HCT116 (cell line): Measurements from ENCODE around the gene CFAP45. TPM values are rescaled to one million over a fixed set of nuclear protein-coding genes. Genes with fewer than 3 reads are reported as not detected.

Experiments used
- ATAC-seq: fragments of 200-7000 bp; cut with Tn5 transposase; 2 replicates; pipeline ENCODE4 v1.9.1; 2020; ENCODE audit warnings: mild to moderate bottlenecking, moderate library complexity
- BruUV-seq: library from RNA; stranded (reverse); fragments of 400-500 nt; replicated peaks from 2 replicates; lab custom pipeline; 2021; lab: Mats Ljungman, UMichigan
- CTCF ChIA-PET: fragments of 300-600 bp; sonication (Branson Sonifier 250); formaldehyde crosslinking; loops from one replicate; lab custom pipeline; 2021; ENCODE audit warnings: antibody characterized with exemption; lab: Charles Lee
- POLR2A ChIA-PET: fragments of 300-600, 350-600 bp; sonication (Branson Sonifier 250); formaldehyde crosslinking; loops from one replicate; lab custom pipeline; 2021; ENCODE audit warnings: antibody characterized with exemption; lab: Charles Lee
- RAD21 ChIA-PET, 2 experiments: fragments of 300-600 bp; sonication (Branson Sonifier 250); formaldehyde crosslinking; loops; one replicate each; lab custom pipeline; 2023; ENCODE audit warnings: low total read pairs in 2 of 2; ENCODE audit not compliant: uncharacterized antibody in 2 of 2, unreplicated experiment in 2 of 2, low non-redundant PET in 1 of 2; lab: Charles Lee
- DNase-seq: peaks from one replicate; pipeline ENCODE4 v3.0.0-alpha.2; 2010; ENCODE audit warnings: low read depth, low spot score
- H2AFZ ChIP-seq: fragments of 200-600 bp; shearing (Covaris generic), sonication (generic); 2 replicates; pipeline ENCODE4 v1.6.1; 2017; ENCODE audit warnings: low read depth, mixed run types, mixed read lengths, antibody characterized with exemption, low read length; ENCODE audit not compliant: poor library complexity, severe bottlenecking
- H3K27ac ChIP-seq: 2 replicates; pipeline ENCODE4 v1.5.1; 2012; ENCODE audit warnings: low read depth, low read length
- H3K27me3 ChIP-seq: fragments of 200-600 bp; sonication (generic); 2 replicates; pipeline ENCODE4 v1.6.1; 2016; ENCODE audit warnings: mixed run types, low read length, mixed read lengths; ENCODE audit not compliant: insufficient read depth
- H3K36me3 ChIP-seq, 2 experiments: fragments of 200-500 bp in 1 of 2; fragments of 200-600 bp in 1 of 2; sonication (Bioruptor generic) in 1 of 2; sonication (generic) in 1 of 2; 2 replicates each; pipeline versions ENCODE4 v1.5.1 to v1.6.1; 2014 to 2016; ENCODE audit warnings: low read length in 2 of 2, inconsistent platforms in 1 of 2, mixed read lengths in 1 of 2, mixed run types in 1 of 2; ENCODE audit not compliant: insufficient read depth in 2 of 2, control insufficient read depth in 1 of 2
- H3K4me1 ChIP-seq, 2 experiments: fragments of 200-600 bp in 1 of 2; sonication (generic) in 1 of 2; 2 replicates each; pipeline versions ENCODE4 v1.5.1 to v1.6.1; 2012 to 2017; ENCODE audit warnings: low read length in 2 of 2, inconsistent platforms in 1 of 2, mild to moderate bottlenecking in 1 of 2, mixed read lengths in 1 of 2, mixed run types in 1 of 2, moderate library complexity in 1 of 2; ENCODE audit not compliant: insufficient read depth in 2 of 2, control insufficient read depth in 1 of 2
- H3K4me2 ChIP-seq: fragments of 200-600 bp; sonication (generic); 2 replicates; pipeline ENCODE4 v1.6.1; 2017; ENCODE audit warnings: mixed run types, low read length, mixed read lengths
- H3K4me3 ChIP-seq, 2 experiments: fragments of 200-600 bp in 1 of 2; sonication (generic) in 1 of 2; replicated peaks in 1 of 2; 2 replicates each; pipeline ENCODE4 v1.5.1; 2011 to 2016; ENCODE audit warnings: low read length in 2 of 2, control low read depth in 1 of 2, low read depth in 1 of 2, mild to moderate bottlenecking in 1 of 2, mixed read lengths in 1 of 2, mixed run types in 1 of 2
- H3K79me2 ChIP-seq: fragments of 200-600 bp; sonication (generic); 2 replicates; pipeline ENCODE4 v1.6.1; 2017; ENCODE audit warnings: mild to moderate bottlenecking, mixed run types, low read length, moderate library complexity, mixed read lengths; ENCODE audit not compliant: insufficient read depth
- H3K9ac ChIP-seq: fragments of 200-600 bp; sonication (generic); 2 replicates; pipeline ENCODE4 v1.6.1; 2016; ENCODE audit warnings: low read length, mixed read lengths
- H3K9me2 ChIP-seq: fragments of 200-600 bp; sonication (generic), shearing (Covaris generic); 2 replicates; pipeline ENCODE4 v1.6.1; 2017; ENCODE audit warnings: mixed run types, mild to moderate bottlenecking, moderate library complexity; ENCODE audit not compliant: insufficient read depth
- H3K9me3 ChIP-seq, 2 experiments: fragments of 200-500 bp in 1 of 2; fragments of 200-600 bp in 1 of 2; sonication (Bioruptor generic) in 1 of 2; sonication (generic) in 1 of 2; 2 replicates each; pipeline ENCODE4 v1.6.1; 2014 to 2017; ENCODE audit warnings: low read length in 2 of 2, mixed read lengths in 2 of 2, inconsistent platforms in 1 of 2, low read depth in 1 of 2, mild to moderate bottlenecking in 1 of 2, mixed run types in 1 of 2, moderate library complexity in 1 of 2; ENCODE audit not compliant: control insufficient read depth in 1 of 2, insufficient read depth in 1 of 2
- H4K20me1 ChIP-seq: fragments of 200-600 bp; sonication (generic), shearing (Covaris generic); 2 replicates; pipeline ENCODE4 v1.6.1; 2017; ENCODE audit warnings: mixed run types, mild to moderate bottlenecking, moderate library complexity; ENCODE audit not compliant: insufficient read depth
- EGR1 ChIP-seq: IDR thresholded peaks from 2 replicates; pipeline ENCODE4 v1.6.1; 2012; ENCODE audit warnings: low read depth
- EZH2phosphoT487 ChIP-seq: fragments of 200-600 bp; IDR thresholded peaks from 2 replicates; pipeline ENCODE4 v1.6.1; 2018; ENCODE audit warnings: antibody characterized with exemption, borderline replicate concordance
- JUND ChIP-seq: IDR thresholded peaks from 2 replicates; pipeline ENCODE4 v1.6.1; 2012
- POLR2A ChIP-seq: IDR thresholded peaks from 2 replicates; pipeline ENCODE4 v1.7.0; 2011; ENCODE audit warnings: borderline replicate concordance; ENCODE audit not compliant: insufficient read depth, insufficient read length; ENCODE audit errors: extremely low read depth
- POLR2AphosphoS5 ChIP-seq: IDR thresholded peaks from 2 replicates; pipeline ENCODE4 v1.6.1; 2011; ENCODE audit warnings: mild to moderate bottlenecking, low read depth, low read length, moderate library complexity
- RAD21 ChIP-seq: IDR thresholded peaks from 2 replicates; pipeline ENCODE4 v1.6.1; 2012; ENCODE audit warnings: low read depth, mild to moderate bottlenecking
- SIN3A ChIP-seq: IDR thresholded peaks from 2 replicates; pipeline ENCODE4 v1.6.1; 2012; ENCODE audit warnings: low read depth
- SP1 ChIP-seq: IDR thresholded peaks from 2 replicates; pipeline ENCODE4 v1.6.1; 2012; ENCODE audit warnings: low read depth
- TCF7L2 ChIP-seq: IDR thresholded peaks from 2 replicates; pipeline ENCODE4 v1.7.0; 2011; ENCODE audit warnings: borderline replicate concordance, inconsistent platforms; ENCODE audit not compliant: insufficient read depth, insufficient read length; ENCODE audit errors: extremely low read depth
- YY1 ChIP-seq: IDR thresholded peaks from 2 replicates; pipeline ENCODE4 v1.6.1; 2011; ENCODE audit warnings: low read length, low read depth, moderate library complexity, mild to moderate bottlenecking; ENCODE audit not compliant: insufficient replicate concordance; ENCODE audit errors: extremely low read depth
- ZNF274 ChIP-seq: fragments of 200-500 bp; sonication (Bioruptor generic); IDR thresholded peaks from 2 replicates; pipeline ENCODE4 v1.6.1; 2014; ENCODE audit warnings: mild to moderate bottlenecking, low read depth, low read length, inconsistent platforms
- intact Hi-C: fragments of 100-400 bp; cut with micrococcal nuclease; formaldehyde crosslinking; loops from 2 replicates; pipeline ENCODE4 v1.10.0; 2022
- total RNA-seq: library from RNA; stranded (reverse); gene quantifications from one replicate; pipeline ENCODE4 v1.2.1, GENCODE V29; 2021; ENCODE audit not compliant: unreplicated experiment
- TF ChIP-seq, protein P1 (sequence below): IDR thresholded peaks from 2 replicates; pipeline ENCODE4 v1.6.1; 2012; ENCODE audit warnings: low read depth
- TF ChIP-seq, protein P2 (sequence below): IDR thresholded peaks from 2 replicates; pipeline ENCODE4 v1.6.1; 2012

CFAP45 gene
- total RNA-seq, 1 experiment from 2014 or later: 0.59 TPM

DNA sequence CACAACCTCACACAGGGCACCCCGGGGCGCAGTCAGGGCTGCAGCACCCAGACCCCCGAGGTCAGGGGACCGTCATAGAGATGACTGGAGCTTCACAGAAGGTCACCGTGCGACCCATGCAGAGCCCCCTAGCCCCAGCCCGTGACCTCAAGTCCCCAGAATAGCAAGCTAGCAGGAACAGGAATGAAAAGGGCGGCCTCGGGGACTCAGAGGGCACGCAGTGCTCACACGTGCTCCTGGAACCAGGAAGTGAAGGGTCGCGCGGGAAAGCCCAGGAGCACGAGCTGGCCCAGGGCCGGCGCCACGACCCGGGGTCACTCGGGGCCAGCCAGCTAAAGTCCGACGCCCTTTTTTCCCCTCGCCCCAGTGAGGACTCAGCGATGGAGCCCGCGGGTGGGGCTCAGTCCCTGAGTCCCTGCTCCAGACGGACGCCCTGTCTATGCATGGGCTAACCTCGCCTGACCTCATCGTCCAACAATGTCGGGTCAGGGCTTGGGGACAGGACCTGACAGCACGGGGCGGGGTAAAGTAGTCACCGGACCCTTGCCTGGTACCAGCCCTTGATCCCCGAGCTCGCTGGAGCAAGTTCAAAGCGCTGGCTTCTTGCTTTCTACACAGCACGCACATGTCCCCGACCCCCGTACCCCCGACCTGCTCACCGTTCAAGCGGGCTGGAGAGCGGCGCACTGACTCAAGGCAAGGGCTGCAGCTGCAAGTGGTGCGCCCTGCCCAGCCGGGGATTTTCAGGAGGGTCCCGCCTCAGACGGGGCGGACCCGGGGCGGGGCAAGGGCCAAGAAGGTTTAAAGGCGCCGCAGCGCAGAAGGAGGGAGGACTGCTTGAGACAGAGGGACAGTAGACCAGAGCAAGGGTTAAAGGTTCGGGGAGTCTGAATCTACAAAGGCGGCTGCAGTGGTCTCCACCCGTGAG, 25.1 kb upstream of the CFAP45 start, which contains the start of gene TAGLN2:
Gene TAGLN2 (minus strand): TSS at position 717 of the 928 bp plus-strand sequence. CDS start 4,998 bp downstream, outside the sequence.
- ChIA-PET RAD21 (interaction anchor here in 1 of 2 experiments (0.9 kb wide), 1 partner anchor 32 kb away, joined by 3 read pairs; no protein-coding TSS in a partner anchor), POLR2A (interaction anchor here (1.0 to 1.6 kb wide), 3 partner anchors 9 to 85 kb away, joined by 3 to 8 read pairs (median 3); no protein-coding TSS in a partner anchor), CTCF (interaction anchor here (1.3 to 1.5 kb wide), 2 partner anchors 32 to 83 kb away, joined by 4 to 13 read pairs; no protein-coding TSS in a partner anchor)
- Histone ChIP-seq H3K4me1 (peaks cover 21 to 42% of the 10 kb centered on the region in 2 experiments), H3K4me2 (peak within 1 kb of the TSS; percentile 93), H3K27ac (peak within 1 kb of the TSS; percentile 73), H3K79me2 (peaks cover 36% of the 10 kb centered on the region), H3K27me3 (no peaks in the 10 kb centered on the region), H3K36me3 (peaks cover 0 to 7% of the 10 kb centered on the region in 2 experiments; a peak in 2 of 4 replicates), H3K9ac (peak within 1 kb of the TSS; percentile 87), H3K4me3 (peak within 1 kb of the TSS; percentile 57 to 62), H4K20me1 (no peaks in the 10 kb centered on the region; the same call in 1 of the 2 replicates), H3K9me2 (no peaks in the 10 kb centered on the region), H3K9me3 (no peaks in the 10 kb centered on the region), H2AFZ (no peak within 1 kb of the TSS)
- TSS peak; percentile 59 for BruUV-seq
- intact Hi-C loops: no loop called here
- TF ChIP-seq RAD21 (no peak), ZNF274 (no peak), POLR2AphosphoS5 (peak; percentile 92), TCF7L2 (peak; percentile 97), SP1 (peak; percentile 78), SIN3A (peak; percentile 64), EGR1 (no peak), EZH2phosphoT487 (no peak), JUND (peak; percentile 27; the same call in 1 of the 2 replicates), YY1 (peak; percentile 40), POLR2A (peak; percentile 76)
- TF ChIP-seq, protein P1, sequence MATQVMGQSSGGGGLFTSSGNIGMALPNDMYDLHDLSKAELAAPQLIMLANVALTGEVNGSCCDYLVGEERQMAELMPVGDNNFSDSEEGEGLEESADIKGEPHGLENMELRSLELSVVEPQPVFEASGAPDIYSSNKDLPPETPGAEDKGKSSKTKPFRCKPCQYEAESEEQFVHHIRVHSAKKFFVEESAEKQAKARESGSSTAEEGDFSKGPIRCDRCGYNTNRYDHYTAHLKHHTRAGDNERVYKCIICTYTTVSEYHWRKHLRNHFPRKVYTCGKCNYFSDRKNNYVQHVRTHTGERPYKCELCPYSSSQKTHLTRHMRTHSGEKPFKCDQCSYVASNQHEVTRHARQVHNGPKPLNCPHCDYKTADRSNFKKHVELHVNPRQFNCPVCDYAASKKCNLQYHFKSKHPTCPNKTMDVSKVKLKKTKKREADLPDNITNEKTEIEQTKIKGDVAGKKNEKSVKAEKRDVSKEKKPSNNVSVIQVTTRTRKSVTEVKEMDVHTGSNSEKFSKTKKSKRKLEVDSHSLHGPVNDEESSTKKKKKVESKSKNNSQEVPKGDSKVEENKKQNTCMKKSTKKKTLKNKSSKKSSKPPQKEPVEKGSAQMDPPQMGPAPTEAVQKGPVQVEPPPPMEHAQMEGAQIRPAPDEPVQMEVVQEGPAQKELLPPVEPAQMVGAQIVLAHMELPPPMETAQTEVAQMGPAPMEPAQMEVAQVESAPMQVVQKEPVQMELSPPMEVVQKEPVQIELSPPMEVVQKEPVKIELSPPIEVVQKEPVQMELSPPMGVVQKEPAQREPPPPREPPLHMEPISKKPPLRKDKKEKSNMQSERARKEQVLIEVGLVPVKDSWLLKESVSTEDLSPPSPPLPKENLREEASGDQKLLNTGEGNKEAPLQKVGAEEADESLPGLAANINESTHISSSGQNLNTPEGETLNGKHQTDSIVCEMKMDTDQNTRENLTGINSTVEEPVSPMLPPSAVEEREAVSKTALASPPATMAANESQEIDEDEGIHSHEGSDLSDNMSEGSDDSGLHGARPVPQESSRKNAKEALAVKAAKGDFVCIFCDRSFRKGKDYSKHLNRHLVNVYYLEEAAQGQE: no peak
- TF ChIP-seq, protein P2, sequence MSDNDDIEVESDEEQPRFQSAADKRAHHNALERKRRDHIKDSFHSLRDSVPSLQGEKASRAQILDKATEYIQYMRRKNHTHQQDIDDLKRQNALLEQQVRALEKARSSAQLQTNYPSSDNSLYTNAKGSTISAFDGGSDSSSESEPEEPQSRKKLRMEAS: peak; percentile 84
- ATAC-seq: peak; percentile 87
- DNase-seq: peak; percentile 79
